SK-N-SH treated with all-trans-retinoic acid at 6 μM for 48 hours (cell line): ENCODE results near the gene MGAT3.

ENCODE experiments used
- PATZ1 ChIP-seq: fragments of 250-450 bp; sonication (Bioruptor Pico); IDR thresholded peaks from 2 replicates; pipeline ENCODE4 v1.8.0; 2020; ENCODE audit warnings: mild to moderate bottlenecking, moderate library complexity, borderline replicate concordance
- RARB ChIP-seq: fragments of 250-450 bp; sonication (Bioruptor Pico); IDR thresholded peaks from 2 replicates; pipeline ENCODE4 v1.8.0; 2021; ENCODE audit warnings: mild to moderate bottlenecking, moderate library complexity
- SNAI2 ChIP-seq: fragments of 250-450 bp; sonication (Bioruptor Pico); IDR thresholded peaks from 2 replicates; pipeline ENCODE4 v1.5.0; 2020; ENCODE audit warnings: mild to moderate bottlenecking, moderate library complexity
- ZNF8 ChIP-seq: fragments of 450-650 bp; formaldehyde crosslinking; IDR thresholded peaks from 2 replicates; pipeline ENCODE4 v1.5.0; 2020; ENCODE audit warnings: mild to moderate bottlenecking, moderate library complexity
- TF ChIP-seq, protein P1 (sequence below): fragments of 250-450 bp; sonication (Bioruptor Pico); IDR thresholded peaks from 2 replicates; pipeline ENCODE4 v1.5.1; 2020; ENCODE audit warnings: low read depth, mild to moderate bottlenecking, moderate library complexity

GRCh38 chr22:39443398-39443797 lies 13.4 kb upstream of the MGAT3 start:
- TF ChIP-seq SNAI2 (CRISPR knock-in tag): no peak
- TF ChIP-seq ZNF8 (CRISPR knock-in tag): no peak
- TF ChIP-seq, protein P1, sequence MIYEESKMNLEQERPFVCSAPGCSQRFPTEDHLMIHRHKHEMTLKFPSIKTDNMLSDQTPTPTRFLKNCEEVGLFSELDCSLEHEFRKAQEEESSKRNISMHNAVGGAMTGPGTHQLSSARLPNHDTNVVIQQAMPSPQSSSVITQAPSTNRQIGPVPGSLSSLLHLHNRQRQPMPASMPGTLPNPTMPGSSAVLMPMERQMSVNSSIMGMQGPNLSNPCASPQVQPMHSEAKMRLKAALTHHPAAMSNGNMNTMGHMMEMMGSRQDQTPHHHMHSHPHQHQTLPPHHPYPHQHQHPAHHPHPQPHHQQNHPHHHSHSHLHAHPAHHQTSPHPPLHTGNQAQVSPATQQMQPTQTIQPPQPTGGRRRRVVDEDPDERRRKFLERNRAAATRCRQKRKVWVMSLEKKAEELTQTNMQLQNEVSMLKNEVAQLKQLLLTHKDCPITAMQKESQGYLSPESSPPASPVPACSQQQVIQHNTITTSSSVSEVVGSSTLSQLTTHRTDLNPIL (CRISPR knock-in tag): no peak
- no peak for TF ChIP-seq RARB (CRISPR knock-in tag)
- TF ChIP-seq PATZ1 (CRISPR knock-in tag): no peak
